MM.1S (cell line): Measurements from ENCODE around the gene P2RX6.

Experiments
- DNase-seq: peaks from one replicate; pipeline ENCODE4 v3.0.0-alpha.2; 2015
- H2AFZ ChIP-seq: fragments of 300-600 bp; sonication (generic); 2 replicates; pipeline ENCODE4 v1.6.0; 2016; ENCODE audit warnings: antibody characterized with exemption, low read length
- H3F3A ChIP-seq: fragments of 300-600 bp; sonication (generic); 2 replicates; pipeline ENCODE4 v1.6.1; 2016; ENCODE audit warnings: mild to moderate bottlenecking, antibody characterized with exemption, low read length, moderate library complexity, mixed read lengths; ENCODE audit not compliant: insufficient read depth
- H3K27ac ChIP-seq: fragments of 300-600 bp; sonication (generic); 2 replicates; pipeline ENCODE4 v1.5.1; 2016; ENCODE audit warnings: mild to moderate bottlenecking, low read length
- H3K27me3 ChIP-seq: fragments of 300-600 bp; sonication (generic); replicated peaks from 2 replicates; pipeline ENCODE4 v1.6.0; 2016; ENCODE audit warnings: low read length; ENCODE audit not compliant: insufficient read depth
- H3K36me3 ChIP-seq: fragments of 300-600 bp; sonication (generic); replicated peaks from 2 replicates; pipeline ENCODE4 v1.6.1; 2016; ENCODE audit warnings: mild to moderate bottlenecking, low read length, mixed read lengths; ENCODE audit not compliant: insufficient read depth
- H3K4me1 ChIP-seq: fragments of 300-600 bp; sonication (generic); 2 replicates; pipeline ENCODE4 v1.6.1; 2016; ENCODE audit warnings: low read length, mixed read lengths
- H3K4me2 ChIP-seq: fragments of 300-600 bp; sonication (generic); 2 replicates; pipeline ENCODE4 v1.6.0; 2016; ENCODE audit warnings: low read depth, low read length
- H3K4me3 ChIP-seq: fragments of 300-600 bp; sonication (generic); 2 replicates; pipeline ENCODE4 v1.5.1; 2016; ENCODE audit warnings: low read length, mixed read lengths
- H3K79me2 ChIP-seq: fragments of 300-600 bp; sonication (generic); 2 replicates; pipeline ENCODE4 v1.6.1; 2016; ENCODE audit warnings: mixed run types, low read length, mixed read lengths
- H3K9ac ChIP-seq: fragments of 300-600 bp; sonication (generic); 2 replicates; pipeline ENCODE4 v1.6.1; 2016; ENCODE audit warnings: low read length, mixed read lengths
- H3K9me2 ChIP-seq: fragments of 300-600 bp; sonication (generic); replicated peaks from 2 replicates; pipeline ENCODE4 v1.6.1; 2016; ENCODE audit warnings: mild to moderate bottlenecking, low read length, mixed read lengths; ENCODE audit not compliant: insufficient read depth
- H3K9me3 ChIP-seq: fragments of 300-600 bp; sonication (generic); replicated peaks from 2 replicates; pipeline ENCODE4 v1.6.1; 2016; ENCODE audit warnings: mild to moderate bottlenecking, low read length, mixed read lengths; ENCODE audit not compliant: insufficient read depth
- H4K20me1 ChIP-seq: fragments of 300-600 bp; sonication (generic); 2 replicates; pipeline ENCODE4 v1.6.1; 2016; ENCODE audit warnings: mild to moderate bottlenecking, low read length, moderate library complexity, mixed read lengths; ENCODE audit not compliant: insufficient read depth
- CTCF ChIP-seq: fragments of 300-600 bp; sonication (generic); IDR thresholded peaks from 2 replicates; pipeline ENCODE4 v1.5.1; 2016; ENCODE audit warnings: antibody characterized with exemption, low read length, mixed read lengths
- EZH2 ChIP-seq: fragments of 300-600 bp; sonication (generic); optimal IDR thresholded peaks from 2 replicates; pipeline ENCODE3; 2017; ENCODE audit warnings: low read depth, mild to moderate bottlenecking, antibody characterized with exemption, low read length, mixed read lengths
- EZH2phosphoT487 ChIP-seq: fragments of 300-600 bp; sonication (generic); IDR thresholded peaks from 2 replicates; pipeline ENCODE4 v1.6.1; 2018; ENCODE audit warnings: antibody characterized with exemption, low read length

P2RX6 gene

GRCh38 chr22:21030621-21031544, 15.9 kb downstream of the P2RX6 start:
- Histone ChIP-seq H4K20me1 (no peaks in the 10 kb centered on the region), H3K79me2 (no peaks in the 10 kb centered on the region), H2AFZ (no peak overlapping the region), H3K27me3 (peaks cover 25% of the 10 kb centered on the region), H3K4me1 (no peaks in the 10 kb centered on the region), H3K9ac (no peak overlapping the region), H3K27ac (no peak overlapping the region), H3K9me2 (no peaks in the 10 kb centered on the region), H3K36me3 (no peaks in the 10 kb centered on the region), H3K9me3 (no peaks in the 10 kb centered on the region), H3K4me3 (no peak overlapping the region), H3K4me2 (no peak overlapping the region), H3F3A (no peaks in the 10 kb centered on the region)
- no peak for DNase-seq
- no peak for TF ChIP-seq EZH2phosphoT487

- Histone ChIP-seq H3K27me3 (peaks cover 25% of the 10 kb centered on the region), H3K4me3 (no peak overlapping the region), H3K4me2 (no peak overlapping the region), H3K36me3 (no peaks in the 10 kb centered on the region), H3K9ac (no peak overlapping the region), H4K20me1 (no peaks in the 10 kb centered on the region), H3K27ac (no peak overlapping the region), H3K79me2 (no peaks in the 10 kb centered on the region), H2AFZ (no peak overlapping the region), H3K9me2 (no peaks in the 10 kb centered on the region), H3F3A (no peaks in the 10 kb centered on the region), H3K4me1 (no peaks in the 10 kb centered on the region), H3K9me3 (no peaks in the 10 kb centered on the region)
- TF ChIP-seq CTCF (no peak), EZH2phosphoT487 (no peak), EZH2 (no peak)
- no peak for DNase-seq
Measured at GRCh38 chr22:21031545-21032036, 16.6 kb downstream of the P2RX6 start.

- H3F3A ChIP-seq, result no peaks in the 10 kb centered on the region
- H3K27ac ChIP-seq, result no peak within 1 kb of the TSS
- H2AFZ ChIP-seq, result no peak within 1 kb of the TSS
- no peaks in the 10 kb centered on the region for H3K9me2 ChIP-seq
- no peaks in the 10 kb centered on the region for H3K79me2 ChIP-seq
- H3K4me1 ChIP-seq, result no peaks in the 10 kb centered on the region
- H4K20me1 ChIP-seq, result no peaks in the 10 kb centered on the region
- no peaks in the 10 kb centered on the region for H3K36me3 ChIP-seq
- H3K9me3 ChIP-seq, result no peaks in the 10 kb centered on the region
- no peak for DNase-seq
- no peak within 1 kb of the TSS for H3K4me3 ChIP-seq
- TF ChIP-seq EZH2phosphoT487, result no peak
- TF ChIP-seq CTCF, result no peak
- no peak for TF ChIP-seq EZH2
- H3K4me2 ChIP-seq, result no peak within 1 kb of the TSS
- peaks cover 25% of the 10 kb centered on the region for H3K27me3 ChIP-seq
- no peak within 1 kb of the TSS for H3K9ac ChIP-seq
Measured at GRCh38 chr22:21032037-21032867, 17.3 kb downstream of the P2RX6 start, which contains the start of gene SLC7A4. SLC7A4 (minus strand) TSS chr22:21032561; CDS start chr22:21031812, 749 bp downstream.
